Diencephalon (tissue), 1 donor: ENCODE results near the gene RPS17. TPM values are rescaled to one million over a fixed set of nuclear protein-coding genes. Genes with fewer than 3 reads are reported as not detected.

Source experiments
- total RNA-seq: library from RNA; depleted of rRNA; stranded (reverse); fragments of >200 nt; gene quantifications from one replicate; pipeline ENCODE4 v1.2.3, GENCODE V29; 2014

The RPS17 gene
- 1,366 TPM for total RNA-seq

DNA sequence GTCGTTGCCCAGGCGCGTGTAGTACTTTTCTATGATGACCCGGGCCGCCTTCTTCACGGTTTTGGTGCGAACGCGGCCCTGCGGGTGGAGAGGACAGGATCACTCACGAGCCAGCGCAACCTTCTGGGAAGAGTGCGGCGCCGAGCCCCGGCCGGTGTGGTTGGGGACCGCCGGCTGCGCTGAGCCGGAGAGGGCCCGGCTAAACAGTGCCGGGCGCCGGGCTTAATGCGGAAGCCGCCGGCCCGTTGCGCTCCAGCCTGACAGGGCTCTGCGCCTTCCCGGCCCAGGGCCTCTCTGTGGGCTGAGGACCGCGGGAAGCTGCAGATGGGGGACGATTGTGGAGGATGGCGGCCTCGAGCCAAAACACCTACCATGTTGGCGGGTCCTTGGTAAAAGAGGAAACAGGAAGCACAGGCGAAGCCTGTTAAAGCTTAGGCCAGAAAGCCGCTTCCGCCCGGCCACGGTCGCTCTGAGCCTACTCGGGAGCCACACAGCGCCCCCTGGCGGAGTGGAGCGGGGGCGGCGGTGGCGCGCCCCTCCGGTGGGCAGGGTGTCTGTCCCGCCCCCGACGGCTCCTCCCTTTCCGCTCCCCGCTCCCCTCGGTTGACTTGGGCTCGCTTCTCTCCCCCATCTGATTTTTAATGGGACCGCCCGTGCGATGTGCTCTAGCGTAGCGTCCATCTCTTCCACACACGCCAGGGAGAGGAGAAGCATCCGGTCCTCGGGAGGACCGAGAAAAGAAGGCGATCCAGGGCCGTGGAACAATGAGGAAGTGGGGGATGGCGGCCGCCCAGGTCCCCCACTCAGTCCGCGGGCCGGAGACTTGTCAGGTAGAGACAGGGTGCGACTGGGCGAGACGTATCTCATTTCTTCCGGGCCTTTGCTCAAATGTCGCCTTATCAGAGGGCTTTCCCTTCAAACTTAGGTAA is at the start of gene RPS17:
TSS of gene RPS17 (minus strand) at position 403 of the 929 bp plus-strand sequence. CDS start at position 374, 29 bp downstream.

Other genes starting within 250 kb of the RPS17 start
- 2.5 TPM for gene GOLGA6L10, start 191.0 kb downstream of the RPS17 start, total RNA-seq
- 5.1 TPM for gene GOLGA6L9, start 110.6 kb downstream of the RPS17 start, total RNA-seq
- gene CPEB1, start 106.9 kb upstream of the RPS17 start, total RNA-seq: 10.8 TPM
- gene AP3B2, start 169.4 kb upstream of the RPS17 start, total RNA-seq: 65.0 TPM